ENCODE data around the gene MAP3K13.

MAP3K13 gene

DNA sequence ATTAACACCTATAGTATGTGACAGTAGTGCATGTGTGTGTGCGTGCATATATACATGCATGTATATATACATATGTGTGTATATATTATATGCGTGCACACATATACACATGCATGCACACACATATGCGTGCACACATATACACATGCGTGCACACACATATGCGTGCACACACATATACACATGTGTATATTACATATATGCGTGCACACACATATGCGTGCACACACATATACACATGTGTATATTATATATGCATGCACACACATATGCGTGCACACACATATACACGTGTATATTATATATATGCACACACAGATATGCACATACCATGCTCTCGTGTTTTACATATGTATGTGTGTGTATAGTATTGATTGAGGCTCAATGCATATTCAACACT is 42.0 kb upstream of the MAP3K13 start:
- in situ Hi-C loops (cut with HindIII; ENCODE audit: low sequenced_read_pairs), result no loop called here
- TF ChIP-seq, protein P1, sequence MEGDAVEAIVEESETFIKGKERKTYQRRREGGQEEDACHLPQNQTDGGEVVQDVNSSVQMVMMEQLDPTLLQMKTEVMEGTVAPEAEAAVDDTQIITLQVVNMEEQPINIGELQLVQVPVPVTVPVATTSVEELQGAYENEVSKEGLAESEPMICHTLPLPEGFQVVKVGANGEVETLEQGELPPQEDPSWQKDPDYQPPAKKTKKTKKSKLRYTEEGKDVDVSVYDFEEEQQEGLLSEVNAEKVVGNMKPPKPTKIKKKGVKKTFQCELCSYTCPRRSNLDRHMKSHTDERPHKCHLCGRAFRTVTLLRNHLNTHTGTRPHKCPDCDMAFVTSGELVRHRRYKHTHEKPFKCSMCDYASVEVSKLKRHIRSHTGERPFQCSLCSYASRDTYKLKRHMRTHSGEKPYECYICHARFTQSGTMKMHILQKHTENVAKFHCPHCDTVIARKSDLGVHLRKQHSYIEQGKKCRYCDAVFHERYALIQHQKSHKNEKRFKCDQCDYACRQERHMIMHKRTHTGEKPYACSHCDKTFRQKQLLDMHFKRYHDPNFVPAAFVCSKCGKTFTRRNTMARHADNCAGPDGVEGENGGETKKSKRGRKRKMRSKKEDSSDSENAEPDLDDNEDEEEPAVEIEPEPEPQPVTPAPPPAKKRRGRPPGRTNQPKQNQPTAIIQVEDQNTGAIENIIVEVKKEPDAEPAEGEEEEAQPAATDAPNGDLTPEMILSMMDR (IDR thresholded peaks at IDR 0.05; ENCODE audit: low read depth, low read length, missing control alignments), result no peak
- H3K4me3 ChIP-seq (ENCODE audit: low read depth, low read length), result no peak overlapping the region
- no peak for DNase-seq (ENCODE audit: low read depth)

DNA sequence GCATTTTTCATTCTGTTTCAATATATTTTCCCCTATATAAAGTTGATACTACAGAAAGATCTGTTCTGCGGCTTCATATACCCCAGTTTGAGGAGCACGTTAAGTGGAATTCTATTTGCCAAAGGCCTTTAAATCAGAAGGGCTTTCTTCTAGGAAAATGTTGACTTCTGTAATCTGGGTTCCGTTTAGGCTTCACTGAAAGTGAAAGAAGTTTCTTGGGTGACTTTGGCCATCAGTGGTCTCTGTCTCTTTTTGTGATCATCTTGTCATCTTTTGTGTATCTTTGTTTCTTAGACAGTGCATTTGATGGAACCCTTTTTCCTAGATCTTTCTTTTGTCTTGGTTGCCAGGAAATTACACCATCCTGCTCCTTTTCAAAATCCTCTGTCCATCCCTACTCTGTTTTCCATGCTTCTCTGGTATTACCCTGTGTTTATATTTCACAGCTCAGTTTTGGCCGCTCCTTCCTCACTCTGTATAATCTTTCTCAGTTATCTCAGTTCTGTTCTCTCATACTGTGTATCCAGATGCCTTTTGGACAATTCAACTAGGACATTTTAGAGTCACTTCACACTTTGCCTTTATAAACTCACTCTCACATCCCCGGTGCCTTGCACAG is 40.7 kb upstream of the MAP3K13 start:
- TF ChIP-seq, protein P1 (IDR thresholded peaks at IDR 0.05; ENCODE audit: low read depth, low read length, missing control alignments), result no peak
- in situ Hi-C loops (cut with HindIII; ENCODE audit: low sequenced_read_pairs), result no loop called here
- H3K4me3 ChIP-seq (ENCODE audit: low read depth, low read length), result no peak overlapping the region
- DNase-seq (ENCODE audit: low read depth), result no peak

DNA sequence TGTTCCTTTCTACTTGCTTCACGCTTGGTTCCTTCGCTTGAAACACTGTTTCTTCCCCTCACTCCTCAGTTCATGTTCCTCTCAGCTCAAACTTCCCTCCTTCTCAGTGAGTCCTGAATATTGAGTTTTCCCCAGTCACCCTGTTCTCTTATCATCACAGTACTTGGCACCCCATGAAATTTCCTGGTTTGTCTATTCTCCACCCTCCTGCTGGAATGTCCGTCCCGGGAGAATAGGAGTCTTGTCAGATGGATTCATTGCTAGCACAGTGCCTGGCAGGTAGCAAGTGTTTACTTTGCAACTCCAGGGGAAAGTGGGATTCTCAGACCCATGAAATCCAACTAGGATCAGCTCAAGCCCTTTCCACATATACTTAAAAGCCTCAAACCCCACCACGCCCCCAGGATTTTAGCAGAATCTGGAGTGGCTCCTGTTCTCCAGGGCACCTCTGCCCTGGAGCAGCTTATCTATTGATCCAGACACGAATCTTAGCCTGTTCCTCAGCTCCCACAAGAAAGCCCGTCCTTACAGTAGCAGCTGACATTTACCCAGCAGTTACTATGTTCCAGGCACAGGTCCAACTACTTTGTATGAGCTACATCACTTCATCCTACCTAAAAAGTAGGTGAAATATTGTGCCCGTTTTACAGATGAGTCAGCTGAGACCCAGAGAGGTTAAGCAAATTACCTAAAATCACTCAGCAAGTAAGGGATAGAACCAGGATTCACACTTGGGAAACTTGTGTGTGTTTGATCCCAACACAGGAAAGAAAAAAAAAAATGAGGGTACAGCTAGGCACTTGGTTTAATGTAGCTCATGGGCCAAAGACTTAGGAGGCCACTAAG is 36.8 kb upstream of the MAP3K13 start:
- no peak overlapping the region for H3K4me3 ChIP-seq (ENCODE audit: low read depth, low read length)
- TF ChIP-seq, protein P1 (IDR thresholded peaks at IDR 0.05; ENCODE audit: low read depth, low read length, missing control alignments), result no peak
- in situ Hi-C loops (cut with HindIII; ENCODE audit: low sequenced_read_pairs), result no loop called here
- DNase-seq (ENCODE audit: low read depth), result no peak

DNA sequence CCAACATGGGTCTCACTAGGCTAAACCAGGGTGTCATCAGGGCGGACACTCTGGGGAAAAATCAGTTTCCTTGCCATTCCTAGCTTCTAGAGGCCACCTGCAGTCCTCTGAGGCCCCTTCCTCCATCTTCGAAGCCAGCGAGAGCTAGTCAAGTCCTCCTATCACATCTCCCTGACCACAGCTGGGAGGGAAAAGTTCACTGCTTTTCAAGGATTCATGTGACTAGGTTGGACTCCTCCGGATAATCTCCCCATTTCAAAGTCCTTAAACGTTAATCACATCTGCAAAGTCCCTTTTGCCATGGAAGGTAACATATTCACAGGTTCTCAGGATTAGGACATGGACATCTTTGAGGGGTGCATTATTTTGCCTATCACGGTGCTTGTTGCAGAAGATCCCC is 35.9 kb upstream of the MAP3K13 start:
- TF ChIP-seq, protein P1 (IDR thresholded peaks at IDR 0.05; ENCODE audit: low read depth, low read length, missing control alignments), result no peak
- no peak for DNase-seq (ENCODE audit: low read depth)
- in situ Hi-C loops (cut with HindIII; ENCODE audit: low sequenced_read_pairs), result no loop called here
- H3K4me3 ChIP-seq (ENCODE audit: low read depth, low read length), result no peak overlapping the region

DNA sequence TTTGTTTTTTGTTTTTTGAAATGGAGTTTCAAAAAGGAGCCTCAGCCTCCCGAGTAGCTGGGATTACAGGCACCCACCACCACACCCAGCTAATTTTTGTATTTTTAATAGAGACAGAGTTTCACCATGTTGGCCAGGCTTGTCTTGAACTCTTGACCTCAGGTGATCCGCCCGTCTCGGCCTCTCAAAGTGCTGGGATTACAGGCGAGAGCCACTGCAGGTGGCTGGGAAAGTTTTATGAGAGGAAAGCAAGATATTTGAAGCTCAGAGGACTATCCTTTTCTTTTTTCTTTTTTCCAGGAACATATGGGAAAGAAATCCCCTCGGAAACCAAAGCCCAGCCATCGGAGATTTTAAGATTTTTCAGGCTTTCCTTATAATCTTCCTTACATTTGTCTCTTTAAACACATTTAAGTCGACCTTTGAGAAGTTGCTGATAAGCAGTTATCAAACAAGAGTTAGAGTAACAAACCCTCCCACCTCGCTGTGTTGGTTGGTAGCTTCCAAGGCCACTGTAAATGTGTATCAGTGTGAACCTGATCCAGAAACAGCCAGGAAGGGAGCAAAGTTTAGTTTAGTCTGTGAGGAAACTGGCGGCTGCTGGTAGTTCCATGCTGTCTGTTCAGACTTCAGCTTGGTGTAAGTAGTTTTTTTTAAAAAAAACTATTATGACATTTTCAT is 34.5 kb upstream of the MAP3K13 start:
- in situ Hi-C loops (cut with HindIII; ENCODE audit: low sequenced_read_pairs), result no loop called here
- TF ChIP-seq, protein P1 (IDR thresholded peaks at IDR 0.05; ENCODE audit: low read depth, low read length, missing control alignments), result no peak
- DNase-seq (ENCODE audit: low read depth), result no peak
- no peak overlapping the region for H3K4me3 ChIP-seq (ENCODE audit: low read depth, low read length)

DNA sequence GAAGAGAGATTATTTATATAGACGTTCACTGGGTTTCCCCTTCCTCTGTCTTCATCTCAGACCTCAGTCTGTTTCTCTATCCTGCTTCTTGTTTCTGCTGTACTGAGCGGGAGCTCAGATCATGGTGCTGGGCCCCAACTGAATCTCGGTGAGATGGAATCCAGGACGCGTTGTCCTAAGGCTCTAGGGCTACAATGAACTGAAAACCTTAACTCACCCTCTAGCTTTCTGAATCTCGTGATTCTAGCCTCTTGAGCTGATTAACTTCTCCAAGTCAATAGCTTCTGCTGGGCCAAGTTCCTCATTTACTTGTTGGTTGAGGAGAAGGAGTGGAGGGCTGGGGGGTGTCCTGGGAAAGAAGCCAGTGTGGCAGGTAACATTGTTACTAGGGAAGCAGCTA is 32.7 kb upstream of the MAP3K13 start:
- in situ Hi-C loops (cut with HindIII; ENCODE audit: low sequenced_read_pairs), result no loop called here
- TF ChIP-seq, protein P1 (IDR thresholded peaks at IDR 0.05; ENCODE audit: low read depth, low read length, missing control alignments), result no peak
- H3K4me3 ChIP-seq (ENCODE audit: low read depth, low read length), result no peak overlapping the region
- DNase-seq (ENCODE audit: low read depth), result no peak

Data from astrocyte of the cerebellum (primary cell).